H9 (cell line): ENCODE data around the gene ARHGAP15. TPM values are rescaled to one million over a fixed set of nuclear protein-coding genes. Genes with fewer than 3 reads are reported as not detected.

ENCODE experiments used
- DNase-seq: peaks from one replicate; pipeline ENCODE4 v3.0.0-alpha.2; 2017
- H2AFZ ChIP-seq: one replicate; pipeline ENCODE4 v1.6.1; 2013; ENCODE audit warnings: mild to moderate bottlenecking, low read length, control low read depth, moderate library complexity
- H2AK5ac ChIP-seq: 2 replicates; pipeline ENCODE4 v1.6.1; 2013; ENCODE audit warnings: low read length, control low read depth, mixed read lengths; ENCODE audit not compliant: insufficient read length
- H2BK120ac ChIP-seq: one replicate; pipeline ENCODE4 v1.6.1; 2013; ENCODE audit warnings: low read depth, mild to moderate bottlenecking, low read length, control low read depth, inconsistent platforms; ENCODE audit not compliant: poor library complexity, severe bottlenecking
- H2BK12ac ChIP-seq: 2 replicates; pipeline ENCODE4 v1.6.1; 2013; ENCODE audit warnings: low read length, control low read depth, mixed read lengths, low read depth; ENCODE audit not compliant: insufficient read length
- H2BK15ac ChIP-seq: 2 replicates; pipeline ENCODE4 v1.6.1; 2013; ENCODE audit warnings: low read depth, low read length, control low read depth
- H2BK20ac ChIP-seq: one replicate; pipeline ENCODE4 v1.6.1; 2013; ENCODE audit warnings: low read depth, mild to moderate bottlenecking, low read length, control low read depth, inconsistent platforms; ENCODE audit not compliant: poor library complexity, severe bottlenecking
- H2BK5ac ChIP-seq: 2 replicates; pipeline ENCODE4 v1.6.1; 2013; ENCODE audit warnings: low read length, control low read depth, mixed read lengths; ENCODE audit not compliant: insufficient read length
- H3K14ac ChIP-seq: 2 replicates; pipeline ENCODE4 v1.6.1; 2013; ENCODE audit warnings: low read length, control low read depth; ENCODE audit not compliant: insufficient read depth
- H3K18ac ChIP-seq: 2 replicates; pipeline ENCODE4 v1.6.1; 2013; ENCODE audit warnings: low read depth, mild to moderate bottlenecking, mixed read lengths, low read length, control low read depth; ENCODE audit not compliant: insufficient read length
- H3K23ac ChIP-seq: 2 replicates; pipeline ENCODE4 v1.6.1; 2013; ENCODE audit warnings: low read length, control low read depth, mixed read lengths, low read depth; ENCODE audit not compliant: insufficient read length
- H3K23me2 ChIP-seq: 2 replicates; pipeline ENCODE4 v1.6.1; 2013; ENCODE audit warnings: low read depth, mild to moderate bottlenecking, mixed read lengths, low read length, control low read depth; ENCODE audit not compliant: insufficient read length, poor library complexity, severe bottlenecking
- H3K27ac ChIP-seq: 2 replicates; pipeline ENCODE4 v1.5.1; 2013; ENCODE audit warnings: low read length, control low read depth, mixed read lengths, low read depth; ENCODE audit not compliant: insufficient read length
- H3K27me3 ChIP-seq: 2 replicates; pipeline ENCODE4 v1.6.1; 2013; ENCODE audit warnings: low read length, control low read depth, inconsistent platforms; ENCODE audit not compliant: insufficient read depth
- H3K4ac ChIP-seq: 2 replicates; pipeline ENCODE4 v1.6.1; 2013; ENCODE audit warnings: low read depth, mild to moderate bottlenecking, control low read depth, inconsistent platforms, low read length, moderate library complexity
- H3K4me1 ChIP-seq: 2 replicates; pipeline ENCODE4 v1.6.1; 2013; ENCODE audit warnings: low read length, control low read depth, inconsistent platforms; ENCODE audit not compliant: insufficient read depth
- H3K4me2 ChIP-seq: 2 replicates; pipeline ENCODE4 v1.6.1; 2013; ENCODE audit warnings: low read length, control low read depth, mixed read lengths; ENCODE audit not compliant: insufficient read length, insufficient read depth
- H3K56ac ChIP-seq: 2 replicates; pipeline ENCODE4 v1.6.1; 2013; ENCODE audit warnings: low read depth, mild to moderate bottlenecking, mixed read lengths, low read length, control low read depth; ENCODE audit not compliant: insufficient read length
- H3K79me1 ChIP-seq: 2 replicates; pipeline ENCODE4 v1.6.1; 2013; ENCODE audit warnings: low read depth, mild to moderate bottlenecking, moderate library complexity, low read length, control low read depth, inconsistent platforms; ENCODE audit not compliant: insufficient read depth, poor library complexity, severe bottlenecking
- H3K79me2 ChIP-seq: 2 replicates; pipeline ENCODE4 v1.6.1; 2013; ENCODE audit warnings: low read length, control low read depth, inconsistent platforms; ENCODE audit not compliant: insufficient read depth
- H3K9ac ChIP-seq: 2 replicates; pipeline ENCODE4 v1.6.1; 2013; ENCODE audit warnings: low read length, control low read depth, mixed read lengths; ENCODE audit not compliant: insufficient read length; ENCODE audit errors: extremely low read depth
- H3K9me3 ChIP-seq: one replicate; pipeline ENCODE4 v1.6.1; 2013; ENCODE audit warnings: low read depth, low read length, inconsistent platforms; ENCODE audit not compliant: control insufficient read depth
- H3T11ph ChIP-seq: one replicate; pipeline ENCODE4 v1.6.1; 2013; ENCODE audit warnings: mild to moderate bottlenecking, low read length, control low read depth, inconsistent platforms
- H4K20me1 ChIP-seq: one replicate; pipeline ENCODE4 v1.6.1; 2013; ENCODE audit not compliant: control insufficient read depth, insufficient read length, insufficient read depth
- H4K5ac ChIP-seq: 2 replicates; pipeline ENCODE4 v1.6.1; 2013; ENCODE audit warnings: low read depth, mild to moderate bottlenecking, mixed read lengths, low read length, control low read depth; ENCODE audit not compliant: insufficient read length
- H4K8ac ChIP-seq: replicated peaks from 2 replicates; pipeline ENCODE4 v1.6.1; 2013; ENCODE audit warnings: low read length, control low read depth, mixed read lengths, low read depth; ENCODE audit not compliant: insufficient read length
- H4K91ac ChIP-seq: 2 replicates; pipeline ENCODE4 v1.6.1; 2013; ENCODE audit warnings: low read depth, mild to moderate bottlenecking, moderate library complexity, mixed read lengths, low read length, control low read depth; ENCODE audit not compliant: insufficient read length
- H3K27ac Mint-ChIP-seq, 3 experiments: 2 replicates in 2 of 3; 3 replicates in 1 of 3; pipeline ENCODE4 v1.8.0; 2020 to 2021; ENCODE audit warnings: mixed read lengths in 3 of 3, mild to moderate bottlenecking in 1 of 3, moderate library complexity in 1 of 3
- H3K27me3 Mint-ChIP-seq: 2 replicates; pipeline ENCODE4 v1.8.0; 2021; ENCODE audit warnings: low read depth, mild to moderate bottlenecking, moderate library complexity, mixed read lengths
- H3K36me3 Mint-ChIP-seq, 3 experiments: 2 replicates in 2 of 3; 3 replicates in 1 of 3; pipeline ENCODE4 v1.8.0; 2020 to 2021; ENCODE audit warnings: low read depth in 3 of 3, mixed read lengths in 3 of 3; ENCODE audit not compliant: insufficient read depth in 1 of 3
- H3K4me1 Mint-ChIP-seq, 2 experiments: 2 replicates each; pipeline ENCODE4 v1.8.0; 2020; ENCODE audit warnings: mixed read lengths in 2 of 2
- H3K4me3 Mint-ChIP-seq, 2 experiments: 2 replicates in 1 of 2; 3 replicates in 1 of 2; pipeline ENCODE4 v1.8.0; 2020 to 2021; ENCODE audit warnings: mild to moderate bottlenecking in 2 of 2, mixed read lengths in 2 of 2, moderate library complexity in 1 of 2
- H3K9me3 Mint-ChIP-seq, 2 experiments: 2 replicates in 1 of 2; 3 replicates in 1 of 2; pipeline ENCODE4 v1.8.0; 2020; ENCODE audit warnings: mild to moderate bottlenecking in 2 of 2, mixed read lengths in 2 of 2, moderate library complexity in 1 of 2
- CTCF ChIP-seq: fragments of 200-600 bp; sonication (generic); conservative IDR thresholded peaks from 3 replicates; pipeline ENCODE4 v1.8.0; 2021; ENCODE audit warnings: antibody characterized with exemption, mild to moderate bottlenecking
- WGBS: extraction: QIAGEN DNeasy Blood & Tissue Kit; methylation state at CpG from one replicate; pipeline ENCODE4 v1.1.7; 2013; ENCODE audit warnings: missing lambda C conversion rate, low lambda C conversion rate, mixed read lengths; ENCODE audit not compliant: insufficient read length; ENCODE audit errors: extremely low coverage; 5-methylcytosine and 5-hydroxymethylcytosine counted together
- total RNA-seq: library from RNA; stranded (reverse); gene quantifications from 2 replicates; pipeline ENCODE4 v1.2.1, GENCODE V29; 2021

Gene ARHGAP15
- total RNA-seq, 1 experiment from 2014 or later: not detected

- Histone ChIP-seq H2BK20ac (no peak overlapping the region), H3K79me1 (no peaks in the 10 kb centered on the region), H2BK12ac (no peak overlapping the region), H4K91ac (no peak overlapping the region), H3K18ac (no peak overlapping the region), H2BK120ac (no peak overlapping the region), H3K4ac (no peak overlapping the region), H3K4me2 (no peak overlapping the region), H2AK5ac (no peak overlapping the region), H3K4me1 (no peaks in the 10 kb centered on the region), H3K56ac (no peak overlapping the region), H3K23me2 (no peaks in the 10 kb centered on the region), H2BK15ac (no peak overlapping the region), H3K9ac (no peak overlapping the region), H4K8ac (no peak overlapping the region), H3K14ac (no peak overlapping the region), H3T11ph (no peak overlapping the region), H2BK5ac (no peak overlapping the region), H3K27me3 (no peaks in the 10 kb centered on the region), H2AFZ (no peak overlapping the region), H4K5ac (no peak overlapping the region), H3K23ac (no peak overlapping the region), H3K79me2 (no peaks in the 10 kb centered on the region), H3K27ac (no peak overlapping the region), H4K20me1 (no peaks in the 10 kb centered on the region), H3K9me3 (no peaks in the 10 kb centered on the region)
- H3K9me3 Mint-ChIP-seq: no peaks in the 10 kb centered on the region
- no peak for DNase-seq
- no peak overlapping the region for H3K27ac Mint-ChIP-seq
- no peak for TF ChIP-seq CTCF
- no peaks in the 10 kb centered on the region for H3K36me3 Mint-ChIP-seq
- no peaks in the 10 kb centered on the region for H3K4me1 Mint-ChIP-seq
- H3K27me3 Mint-ChIP-seq: no peaks in the 10 kb centered on the region
- WGBS: no CpG with 5 or more reads among the region's 1 CpG
- H3K4me3 Mint-ChIP-seq: no peak overlapping the region
Observed at GRCh38 chr2:143333847-143334246, 204.6 kb downstream of the ARHGAP15 start.
